Placental epithelial cell (primary cell): ENCODE data around the gene DHX38. TPM values are rescaled to one million over a fixed set of nuclear protein-coding genes. Genes with fewer than 3 reads are reported as not detected.

Experiments used
- total RNA-seq: library from RNA; depleted of rRNA; stranded (reverse); fragments of >200 nt; gene quantifications from 2 replicates; pipeline ENCODE4 v1.2.3, GENCODE V29; 2012

DHX38 gene
- 36.7 and 49.9 TPM in 2 replicates for total RNA-seq

DNA sequence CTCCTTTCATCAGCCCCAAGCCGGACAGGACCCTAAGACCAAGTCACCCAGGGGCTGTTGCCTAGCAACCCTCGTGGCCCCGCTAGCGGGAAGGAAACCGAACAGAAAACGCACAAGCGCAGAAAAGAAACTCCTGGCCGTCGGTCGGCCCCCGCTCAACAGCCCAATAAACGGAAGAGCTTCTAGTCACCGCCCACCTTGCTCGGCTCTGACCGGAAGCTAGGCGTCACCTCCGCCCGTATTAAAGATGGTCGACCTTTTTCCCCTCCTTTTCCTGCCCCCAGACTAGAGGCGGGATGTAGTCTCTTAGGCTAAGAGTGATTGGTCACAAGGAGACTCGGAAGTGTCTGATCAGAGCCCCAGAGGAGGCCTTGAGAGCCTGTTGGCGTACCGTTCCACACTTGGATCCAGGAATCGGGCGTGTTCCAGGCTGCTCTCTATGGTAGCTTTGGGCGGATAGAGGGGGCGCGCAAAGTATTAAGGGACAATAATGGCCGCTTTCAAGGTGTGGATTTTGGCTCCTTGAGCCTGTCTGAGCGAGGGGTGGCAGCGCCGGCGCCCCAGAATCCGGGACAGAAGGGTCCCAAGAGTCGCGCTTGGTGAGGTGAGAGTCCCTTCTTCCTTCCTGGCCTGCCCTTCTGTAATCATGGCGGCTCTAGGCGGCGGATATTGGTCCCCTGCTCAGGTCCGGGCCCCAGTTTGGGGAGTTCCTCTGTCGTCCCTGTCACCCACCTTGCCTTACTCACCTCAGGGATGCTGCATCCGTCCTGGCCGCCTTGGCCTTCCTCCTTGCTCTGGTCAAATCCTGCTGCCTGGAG is at the start of gene DHX38, which contains the start of gene TXNL4B:
Gene DHX38 (plus strand): TSS at position 400 of the 818 bp plus-strand sequence. CDS start 2,311 bp downstream, outside the sequence.
Gene TXNL4B (minus strand): TSS at position 173 of the 818 bp plus-strand sequence. CDS start 2,871 bp downstream, outside the sequence.

DNA sequence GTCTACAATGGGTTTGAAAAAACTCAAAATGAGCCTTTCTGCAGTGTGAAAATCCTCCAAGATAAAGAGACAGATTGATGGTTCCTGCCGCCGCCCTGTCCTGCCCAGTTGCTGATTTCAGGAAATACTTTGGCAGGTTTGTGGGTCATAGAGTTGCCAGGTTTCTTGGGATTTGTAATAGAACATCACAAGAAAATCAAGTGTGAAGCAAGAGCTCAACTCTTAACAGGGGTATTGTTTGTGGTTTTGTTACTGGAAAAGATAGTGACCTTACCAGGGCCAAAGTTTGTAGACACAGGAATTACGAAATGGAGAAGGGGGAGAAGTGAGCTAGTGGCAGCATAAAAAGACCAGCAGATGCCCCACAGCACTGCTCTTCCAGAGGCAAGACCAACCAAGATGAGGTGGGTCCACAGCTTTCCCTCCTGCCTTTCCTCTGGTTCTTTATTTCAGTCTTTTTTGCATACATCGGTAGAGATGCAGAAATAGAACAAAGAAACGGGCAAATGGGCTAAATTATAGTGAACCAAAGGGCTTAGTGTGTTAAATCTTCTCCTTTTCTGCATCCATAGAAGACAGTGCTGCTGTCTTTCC is 39.3 kb upstream of the DHX38 start, which contains the start of gene HP:
Gene HP (plus strand): TSS at position 252 of the 594 bp plus-strand sequence. CDS start 148 bp downstream, at position 400.

Other genes with a start within 250 kb of the DHX38 start
- gene ATXN1L, start 247.9 kb upstream of the DHX38 start, total RNA-seq = 14.1 and 17.4 TPM in 2 replicates
- 7.4 and 12.2 TPM in 2 replicates for gene ZNF821, start 209.7 kb upstream of the DHX38 start, total RNA-seq
- gene IST1, start 198.3 kb upstream of the DHX38 start, total RNA-seq = 194 and 208 TPM in 2 replicates
- gene PKD1L3, start 93.4 kb upstream of the DHX38 start, total RNA-seq = under 0.01 TPM in 1 of 2 replicates, not detected in the other
- 0.79 and 3.7 TPM in 2 replicates for gene DHODH, start 85.1 kb upstream of the DHX38 start, total RNA-seq
- not detected in 2 replicates for gene HP, start 39.3 kb upstream of the DHX38 start, total RNA-seq
- not detected in 2 replicates for gene HPR, start 30.6 kb upstream of the DHX38 start, total RNA-seq
- 5.2 and 9.8 TPM in 2 replicates for gene TXNL4B, start 227 bp upstream of the DHX38 start, total RNA-seq
- 0.39 and 1.4 TPM in 2 replicates for gene PMFBP1, start 78.3 kb downstream of the DHX38 start, total RNA-seq